Retinal pigment epithelial cell (primary cell): ENCODE data around the gene TFAP2B.

ENCODE experiments used
- DNase-seq: peaks from one replicate; pipeline ENCODE4 v3.0.0-alpha.2; 2010; ENCODE audit warnings: low read depth
- H3K4me3 ChIP-seq: 2 replicates; pipeline ENCODE4 v1.5.1; 2011; ENCODE audit warnings: mild to moderate bottlenecking, low read length, control low read depth, moderate library complexity
- CTCF ChIP-seq: conservative IDR thresholded peaks from 2 replicates; pipeline ENCODE4 v1.5.1; 2011; ENCODE audit warnings: low read depth, low read length, control low read depth, inconsistent platforms

The TFAP2B gene

GRCh38 chr6:50832912-50833311 lies 14.2 kb downstream of the TFAP2B start:
- no peak for TF ChIP-seq CTCF
- no peak overlapping the region for H3K4me3 ChIP-seq
- DNase-seq: no peak

GRCh38 chr6:50834929-50835410 lies 16.3 kb downstream of the TFAP2B start:
- no peak for TF ChIP-seq CTCF
- DNase-seq: no peak

GRCh38 chr6:50836231-50836630 lies 17.6 kb downstream of the TFAP2B start:
- TF ChIP-seq CTCF: no peak
- DNase-seq: no peak
- no peak overlapping the region for H3K4me3 ChIP-seq

More at GRCh38 chr6:50834929-50835410, 16.3 kb downstream of the TFAP2B start:
- H3K4me3 ChIP-seq: no peak overlapping the region

GRCh38 chr6:50837589-50838445 lies 19.1 kb downstream of the TFAP2B start:
- DNase-seq: no peak
- TF ChIP-seq CTCF: no peak
- H3K4me3 ChIP-seq: no peak overlapping the region

GRCh38 chr6:50840112-50840810 lies 21.6 kb downstream of the TFAP2B start:
- H3K4me3 ChIP-seq: no peak overlapping the region
- no peak for TF ChIP-seq CTCF
- DNase-seq: no peak

GRCh38 chr6:50840811-50841192 lies 22.1 kb downstream of the TFAP2B start:
- no peak overlapping the region for H3K4me3 ChIP-seq
- TF ChIP-seq CTCF: no peak
- no peak for DNase-seq
